Activated effector memory CD4-positive, alpha-beta T cell treated with Interleukin-2 at 50 U/mL for 16 hours (primary cell): Measurements from ENCODE around the gene TBPL2.
"Not testable (repeated sequence)": the region's sequence is repeated elsewhere in the genome, so short reads cannot be mapped to it uniquely, and the experiment has no call there.

Source experiments
- DNase-seq: peaks from one replicate; pipeline ENCODE4 v3.0.0-alpha.2; 2020

The TBPL2 gene

GRCh38 chr14:55440385-55440784 is at the start of gene TBPL2:
TBPL2 (minus strand) TSS chr14:55440616; CDS start chr14:55440449, 167 bp downstream.
- DNase-seq: no peak

- no peak for DNase-seq
These were observed 47.8 kb upstream of the TBPL2 start for GRCh38 chr14:55488204-55488603.

- DNase-seq: no peak
These were observed 42.7 kb upstream of the TBPL2 start for GRCh38 chr14:55482936-55483605.

- DNase-seq: no peak
These were observed 41.4 kb upstream of the TBPL2 start for GRCh38 chr14:55481769-55482168.

- DNase-seq: no peak
These were observed 37.3 kb upstream of the TBPL2 start for GRCh38 chr14:55477680-55478079.

GRCh38 chr14:55476448-55476847 is 36.0 kb upstream of the TBPL2 start:
- DNase-seq: not testable (repeated sequence)

GRCh38 chr14:55473786-55474185 is 33.4 kb upstream of the TBPL2 start:
- DNase-seq: no peak

GRCh38 chr14:55470025-55470424 is 29.6 kb upstream of the TBPL2 start:
- no peak for DNase-seq

- no peak for DNase-seq
These were observed 26.9 kb upstream of the TBPL2 start for GRCh38 chr14:55467307-55467706.

GRCh38 chr14:55458800-55459515 is 18.5 kb upstream of the TBPL2 start:
- no peak for DNase-seq

- no peak for DNase-seq
These were observed 17.1 kb upstream of the TBPL2 start for GRCh38 chr14:55457496-55457895.

GRCh38 chr14:55456411-55456810 is 16.0 kb upstream of the TBPL2 start:
- DNase-seq: not testable (repeated sequence)

- DNase-seq: no peak
These were observed 14.0 kb upstream of the TBPL2 start for GRCh38 chr14:55454264-55455002.

GRCh38 chr14:55451950-55452349 is 11.5 kb upstream of the TBPL2 start:
- no peak for DNase-seq

GRCh38 chr14:55451398-55451797 is 11.0 kb upstream of the TBPL2 start:
- DNase-seq: no peak

GRCh38 chr14:55450987-55451386 is 10.6 kb upstream of the TBPL2 start:
- no peak for DNase-seq

GRCh38 chr14:55450539-55450938 is 10.1 kb upstream of the TBPL2 start:
- no peak for DNase-seq

GRCh38 chr14:55450124-55450523 is 9.7 kb upstream of the TBPL2 start:
- no peak for DNase-seq

- no peak for DNase-seq
These were observed 8.7 kb upstream of the TBPL2 start for GRCh38 chr14:55449116-55449515.

- DNase-seq: no peak
These were observed 7.8 kb upstream of the TBPL2 start for GRCh38 chr14:55448141-55448614.

- no peak for DNase-seq
These were observed 6.4 kb upstream of the TBPL2 start for GRCh38 chr14:55446833-55447232.

- no peak for DNase-seq
These were observed 5.8 kb upstream of the TBPL2 start for GRCh38 chr14:55446127-55446736.

GRCh38 chr14:55441286-55441685 is 870 bp upstream of the TBPL2 start:
- DNase-seq: no peak
